ENCODE results near the gene CCT7. TPM values are rescaled to one million over a fixed set of nuclear protein-coding genes. Genes with fewer than 3 reads are reported as not detected.

The CCT7 gene
- total RNA-seq, 3 donors from 2014 or later (not counting 1 experiment from before 2014, with no cell fraction given), result 82.3 to 114 (median 112) TPM

- ATAC-seq, result no peak
- Mint-ChIP-seq H3K27ac (no peak overlapping the region), H3K36me3 (peaks cover 17% of the 10 kb centered on the region), H3K9me3 (no peaks in the 10 kb centered on the region), H3K27me3 (ENCODE audit: low read depth in 2 of 2) (no peaks in the 10 kb centered on the region), H3K4me1 (peaks cover 0 to 13% of the 10 kb centered on the region in 2 donors), H3K4me3 (no peak overlapping the region)
- no peak overlapping the region for H3K27ac ChIP-seq (ENCODE audit: low read length)
- H3K36me3 ChIP-seq (ENCODE audit: control insufficient read depth, insufficient read depth, low read length), result peaks cover 85% of the 10 kb centered on the region
- DNase-seq, result no peak
- no peaks in the 10 kb centered on the region for H3K4me1 ChIP-seq (ENCODE audit: control insufficient read depth, insufficient read depth, low read length)
- intact Hi-C loops (cut with micrococcal nuclease), result no loop called here
- 75% methylated on average over 5 of the region's 5 CpGs for WGBS (ENCODE audit: insufficient coverage)
- H3K27me3 ChIP-seq (ENCODE audit: control insufficient read depth, insufficient read depth, low read length), result no peaks in the 10 kb centered on the region
- TF ChIP-seq CTCF (IDR thresholded peaks at IDR 0.05), result no peak
- no peaks in the 10 kb centered on the region for H3K9me3 ChIP-seq (ENCODE audit: control insufficient read depth, insufficient read depth, low read length)
- H3K4me3 ChIP-seq (ENCODE audit: low read length), result no peak overlapping the region
These were observed 9.9 kb downstream of the CCT7 start for GRCh38 chr2:73243884-73244570.

- no peak for DNase-seq
- TF ChIP-seq CTCF (IDR thresholded peaks at IDR 0.05), result no peak
- peaks cover 22% of the 10 kb centered on the region for H3K36me3 Mint-ChIP-seq
- Histone ChIP-seq H3K36me3 (ENCODE audit: control insufficient read depth, insufficient read depth, low read length) (peaks cover 86% of the 10 kb centered on the region), H3K27me3 (ENCODE audit: control insufficient read depth, insufficient read depth, low read length) (no peaks in the 10 kb centered on the region), H3K4me3 (ENCODE audit: low read length) (no peak overlapping the region), H3K27ac (ENCODE audit: low read length) (no peak overlapping the region), H3K9me3 (ENCODE audit: control insufficient read depth, insufficient read depth, low read length) (no peaks in the 10 kb centered on the region), H3K4me1 (ENCODE audit: control insufficient read depth, insufficient read depth, low read length) (no peaks in the 10 kb centered on the region)
- 88% methylated on average over 3 of the region's 3 CpGs for WGBS (ENCODE audit: insufficient coverage)
- H3K4me1 Mint-ChIP-seq, result peaks cover 0 to 13% of the 10 kb centered on the region in 2 donors
- no peak for ATAC-seq
- H3K27ac Mint-ChIP-seq, result no peak overlapping the region
- H3K4me3 Mint-ChIP-seq, result no peak overlapping the region
- H3K9me3 Mint-ChIP-seq, result no peaks in the 10 kb centered on the region
- no peaks in the 10 kb centered on the region for H3K27me3 Mint-ChIP-seq (ENCODE audit: low read depth in 2 of 2)
- intact Hi-C loops (cut with micrococcal nuclease), result no loop called here
These were observed 10.5 kb downstream of the CCT7 start for GRCh38 chr2:73244580-73244979.

GRCh38 chr2:73246850-73247249 lies 12.7 kb downstream of the CCT7 start:
- H3K36me3 ChIP-seq (ENCODE audit: control insufficient read depth, insufficient read depth, low read length), result peaks cover 90% of the 10 kb centered on the region
- no peaks in the 10 kb centered on the region for H3K27me3 ChIP-seq (ENCODE audit: control insufficient read depth, insufficient read depth, low read length)
- no peak for TF ChIP-seq CTCF (IDR thresholded peaks at IDR 0.05)
- ATAC-seq (no peak), DNase-seq (no peak)
- Mint-ChIP-seq H3K9me3 (no peaks in the 10 kb centered on the region), H3K27ac (peak overlapping the region in 1 of 2 donors; percentile 9), H3K27me3 (ENCODE audit: low read depth in 2 of 2) (no peaks in the 10 kb centered on the region), H3K4me3 (no peak overlapping the region), H3K4me1 (peaks cover 0 to 15% of the 10 kb centered on the region in 2 donors), H3K36me3 (peaks cover 35% of the 10 kb centered on the region)
- H3K27ac ChIP-seq (ENCODE audit: low read length), result no peak overlapping the region
- WGBS (ENCODE audit: insufficient coverage), result 71% methylated on average over 3 of the region's 3 CpGs
- no peaks in the 10 kb centered on the region for H3K4me1 ChIP-seq (ENCODE audit: control insufficient read depth, insufficient read depth, low read length)
- no peaks in the 10 kb centered on the region for H3K9me3 ChIP-seq (ENCODE audit: control insufficient read depth, insufficient read depth, low read length)
- intact Hi-C loops (cut with micrococcal nuclease), result no loop called here
- H3K4me3 ChIP-seq (ENCODE audit: low read length), result no peak overlapping the region

GRCh38 chr2:73249636-73250035 lies 15.5 kb downstream of the CCT7 start:
- intact Hi-C loops (cut with micrococcal nuclease), result no loop called here
- Mint-ChIP-seq H3K9me3 (no peaks in the 10 kb centered on the region), H3K36me3 (peaks cover 35% of the 10 kb centered on the region), H3K4me3 (no peak overlapping the region), H3K27ac (peak overlapping the region in 1 of 2 donors; percentile 46), H3K4me1 (peaks cover 0 to 15% of the 10 kb centered on the region in 2 donors), H3K27me3 (ENCODE audit: low read depth in 2 of 2) (no peaks in the 10 kb centered on the region)
- Histone ChIP-seq H3K4me3 (ENCODE audit: low read length) (no peak overlapping the region), H3K36me3 (ENCODE audit: control insufficient read depth, insufficient read depth, low read length) (peaks cover 92% of the 10 kb centered on the region), H3K27me3 (ENCODE audit: control insufficient read depth, insufficient read depth, low read length) (no peaks in the 10 kb centered on the region), H3K9me3 (ENCODE audit: control insufficient read depth, insufficient read depth, low read length) (no peaks in the 10 kb centered on the region), H3K4me1 (ENCODE audit: control insufficient read depth, insufficient read depth, low read length) (no peaks in the 10 kb centered on the region), H3K27ac (ENCODE audit: low read length) (no peak overlapping the region)
- 95% methylated on average over 9 of the region's 9 CpGs for WGBS (ENCODE audit: insufficient coverage)
- TF ChIP-seq CTCF (IDR thresholded peaks at IDR 0.05), result no peak
- ATAC-seq, result no peak
- no peak for DNase-seq

Measured in natural killer cell (primary cell).